Lower leg skin (tissue), 4 donors: Measurements from ENCODE around the gene TMEM190. TPM values are rescaled to one million over a fixed set of nuclear protein-coding genes. Genes with fewer than 3 reads are reported as not detected.

Experiments
- DNase-seq, 2 donors: peaks; one replicate each; pipeline ENCODE4 v3.0.0-alpha.2; 2019; ENCODE audit warnings: low spot score in 2 of 2
- H3K4me3 ChIP-seq: fragments of 200-600 bp; sonication (generic); 2 replicates; pipeline ENCODE4 v1.5.1; 2017; ENCODE audit warnings: mild to moderate bottlenecking, low read depth; ENCODE audit not compliant: poor library complexity, severe bottlenecking
- CTCF ChIP-seq, 3 donors: fragments of 450-650 bp; IDR thresholded peaks; one replicate each; pipeline ENCODE4 v1.5.1; 2016; ENCODE audit warnings: antibody characterized with exemption in 3 of 3, mild to moderate bottlenecking in 3 of 3, moderate library complexity in 2 of 3
- POLR2A ChIP-seq, 2 donors: fragments of 450-650 bp; IDR thresholded peaks; one replicate each; pipeline ENCODE4 v1.6.1; 2016 to 2017; ENCODE audit warnings: antibody characterized with exemption in 2 of 2, mild to moderate bottlenecking in 1 of 2, moderate library complexity in 1 of 2
- WGBS, 2 donors: methylation state at CpG; one replicate each; pipeline ENCODE4 v1.1.5; 2018; 5-methylcytosine and 5-hydroxymethylcytosine counted together
- intact Hi-C: fragments of 100-400 bp; cut with DNase I; formaldehyde crosslinking; loops from one replicate; pipeline ENCODE4 v1.15.0; 2023; ENCODE audit warnings: low total_unique reads
- total RNA-seq, 4 donors: library from RNA; depleted of rRNA; stranded (reverse); fragments of >200 nt; gene quantifications; one replicate each; pipeline ENCODE4 v1.1.0, GENCODE V29; 2016

TMEM190 gene
- total RNA-seq, 4 donors from 2014 or later: not detected

GRCh38 chr19:55355213-55355821 is 21.3 kb upstream of the TMEM190 start:
- no peak for TF ChIP-seq POLR2A (IDR thresholded peaks at IDR 0.05)
- TF ChIP-seq CTCF (IDR thresholded peaks at IDR 0.05): no peak
- WGBS, 2 donors: 16 to 17% methylated on average over 12 to 13 of the region's 13 CpGs
- intact Hi-C loops: no loop called here
- DNase-seq: no peak
- no peak overlapping the region for H3K4me3 ChIP-seq

GRCh38 chr19:55358493-55358892 is 18.1 kb upstream of the TMEM190 start:
- intact Hi-C loops: no loop called here
- TF ChIP-seq CTCF (IDR thresholded peaks at IDR 0.05) (no peak), POLR2A (IDR thresholded peaks at IDR 0.05) (no peak)
- DNase-seq: no peak
- 86 to 90% methylated on average over 16 to 19 of the region's 19 CpGs for WGBS, 2 donors
- no peak overlapping the region for H3K4me3 ChIP-seq

DNA sequence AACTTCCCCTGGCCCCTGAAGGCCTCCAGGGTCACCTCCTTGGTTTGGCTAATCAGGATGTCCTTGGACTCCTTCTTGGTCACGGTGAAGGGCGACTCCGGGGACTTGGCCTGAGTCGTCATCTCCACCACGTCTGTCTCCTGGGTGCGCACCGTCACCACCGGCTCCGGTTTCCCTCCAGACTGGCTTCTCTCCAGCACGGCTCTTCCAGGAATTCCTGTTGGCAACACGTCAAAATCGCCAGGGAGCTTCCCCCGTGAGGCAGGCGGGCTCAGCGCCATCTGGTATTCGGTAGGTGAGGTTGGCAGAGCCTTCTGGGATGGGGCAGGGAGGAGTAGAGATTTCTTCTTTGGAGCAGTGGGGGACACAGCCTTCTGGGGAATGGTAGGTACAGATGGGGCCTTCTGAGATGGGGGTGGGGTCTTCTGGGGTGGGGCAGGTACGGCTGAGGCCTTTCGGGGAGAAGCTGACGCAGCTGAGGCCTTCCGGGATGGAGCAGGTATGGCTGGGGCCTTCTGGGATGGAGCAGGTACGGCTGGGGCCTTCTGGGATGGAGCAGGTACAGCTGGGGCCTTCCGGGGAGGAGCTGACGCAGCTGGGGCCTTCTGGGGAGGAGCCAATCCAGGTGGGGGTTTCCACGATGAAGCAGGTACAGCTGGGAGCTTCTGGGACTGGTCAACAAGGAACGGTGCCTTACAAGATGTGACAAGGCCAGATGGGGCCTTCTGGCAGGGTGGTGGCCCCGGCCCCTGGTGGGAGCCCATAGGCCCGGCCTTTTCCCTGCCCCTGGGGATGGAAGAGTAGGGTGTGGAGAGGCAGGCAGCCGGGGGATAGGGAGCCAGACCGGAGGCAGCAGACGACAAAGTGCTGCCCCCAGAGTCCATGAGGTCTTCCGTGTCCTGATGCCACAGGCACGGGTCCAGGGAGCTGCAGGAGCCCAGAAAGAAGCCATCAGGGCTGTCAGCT is 17.4 kb upstream of the TMEM190 start:
- intact Hi-C loops: no loop called here
- TF ChIP-seq POLR2A (IDR thresholded peaks at IDR 0.05) (no peak), CTCF (IDR thresholded peaks at IDR 0.05) (no peak)
- 67 to 77% methylated on average over 30 to 32 of the region's 32 CpGs for WGBS, 2 donors
- H3K4me3 ChIP-seq: no peak overlapping the region
- no peak for DNase-seq

DNA sequence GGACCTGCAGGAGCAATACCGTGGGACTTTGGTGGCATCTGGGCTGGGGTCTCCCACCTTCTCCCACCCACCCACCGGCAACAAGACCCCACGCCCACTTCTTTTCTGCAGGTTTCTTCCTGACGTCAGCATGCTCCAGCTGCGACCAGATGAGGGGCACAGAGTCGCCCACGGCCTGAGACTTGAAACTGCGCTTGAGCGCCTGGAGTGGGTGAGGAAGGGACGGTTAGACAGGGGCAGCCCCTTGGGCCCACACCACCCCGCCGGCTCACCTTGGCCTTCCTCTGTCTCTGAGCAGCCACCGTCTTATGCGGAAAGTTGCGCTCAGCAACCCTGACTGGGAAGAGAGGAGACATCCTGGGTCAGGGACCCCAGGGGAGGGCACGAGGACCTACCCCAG is 15.7 kb upstream of the TMEM190 start:
- DNase-seq: no peak
- WGBS, 2 donors: 91% methylated on average over 16 of the region's 16 CpGs
- no peak overlapping the region for H3K4me3 ChIP-seq
- intact Hi-C loops: no loop called here
- TF ChIP-seq POLR2A (IDR thresholded peaks at IDR 0.05) (no peak), CTCF (IDR thresholded peaks at IDR 0.05) (no peak)

- TF ChIP-seq CTCF (IDR thresholded peaks at IDR 0.05) (no peak), POLR2A (IDR thresholded peaks at IDR 0.05) (no peak)
- intact Hi-C loops: no loop called here
These were observed 14.2 kb upstream of the TMEM190 start for GRCh38 chr19:55362174-55362989.

More at GRCh38 chr19:55362174-55362989, 14.2 kb upstream of the TMEM190 start:
- H3K4me3 ChIP-seq: no peak overlapping the region
- DNase-seq: no peak
- WGBS, 2 donors: 73 to 89% methylated on average over 37 to 38 of the region's 38 CpGs
